IMR-90 (cell line): ENCODE measurements around the gene NTM. TPM values are rescaled to one million over a fixed set of nuclear protein-coding genes. Genes with fewer than 3 reads are reported as not detected.

Experiments used
- ATAC-seq: fragments of 200-7000 bp; cut with Tn5 transposase; 2 replicates; pipeline ENCODE4 v1.9.1; 2020; ENCODE audit warnings: low read depth, mild to moderate bottlenecking, moderate library complexity
- BruUV-seq: library from RNA; stranded (reverse); fragments of 400-500 nt; replicated peaks from 2 replicates; lab custom pipeline; 2021; lab: Mats Ljungman, UMichigan
- CTCF ChIA-PET: fragments of 300-600 bp; formaldehyde crosslinking; extraction: SDS; loops from one replicate; lab custom pipeline; 2021; ENCODE audit warnings: antibody characterized with exemption; lab: Yijun Ruan, JAX
- POLR2A ChIA-PET: fragments of 300-600 bp; sonication (Branson Sonifier 250); formaldehyde crosslinking; loops from one replicate; lab custom pipeline; 2022; ENCODE audit warnings: antibody characterized with exemption; ENCODE audit not compliant: unreplicated experiment; lab: Charles Lee
- DNase-seq: peaks from one replicate; pipeline ENCODE4 v3.0.0; 2013
- H2AFZ ChIP-seq: replicated peaks from 2 replicates; pipeline ENCODE3; 2013; ENCODE audit warnings: low read length, mild to moderate bottlenecking; ENCODE audit not compliant: poor library complexity
- H2AK5ac ChIP-seq: 2 replicates; pipeline ENCODE4 v1.6.1; 2013; ENCODE audit warnings: low read depth, low read length, inconsistent platforms
- H2AK9ac ChIP-seq: replicated peaks from 2 replicates; pipeline ENCODE3; 2013; ENCODE audit warnings: mild to moderate bottlenecking, low read depth, low read length, moderate library complexity; ENCODE audit not compliant: poor library complexity
- H2BK120ac ChIP-seq: 2 replicates; pipeline ENCODE4 v1.6.1; 2013; ENCODE audit warnings: low read depth, low read length, inconsistent platforms
- H2BK15ac ChIP-seq: 3 replicates; pipeline ENCODE4 v1.6.1; 2013; ENCODE audit warnings: low read depth, low read length, inconsistent platforms
- H2BK20ac ChIP-seq: 2 replicates; pipeline ENCODE4 v1.6.1; 2013; ENCODE audit warnings: low read depth, mild to moderate bottlenecking, inconsistent platforms, low read length, moderate library complexity
- H2BK5ac ChIP-seq: 2 replicates; pipeline ENCODE4 v1.6.1; 2013; ENCODE audit warnings: mild to moderate bottlenecking, low read depth, low read length, inconsistent platforms; ENCODE audit not compliant: poor library complexity, severe bottlenecking
- H3K14ac ChIP-seq: replicated peaks from 2 replicates; pipeline ENCODE4 v1.6.1; 2013; ENCODE audit warnings: low read depth, low read length, inconsistent platforms
- H3K18ac ChIP-seq: 2 replicates; pipeline ENCODE4 v1.6.1; 2013; ENCODE audit warnings: low read depth, low read length, control low read depth
- H3K23ac ChIP-seq: 2 replicates; pipeline ENCODE4 v1.6.1; 2013; ENCODE audit warnings: low read depth, low read length, inconsistent platforms
- H3K27ac ChIP-seq: 2 replicates; pipeline ENCODE4 v1.5.1; 2013; ENCODE audit warnings: mild to moderate bottlenecking, control low read depth, low read length; ENCODE audit not compliant: insufficient read depth
- H3K27me3 ChIP-seq: 2 replicates; pipeline ENCODE4 v1.6.1; 2013; ENCODE audit warnings: low read length; ENCODE audit not compliant: control insufficient read depth, insufficient read depth
- H3K36me3 ChIP-seq: 2 replicates; pipeline ENCODE4 v1.6.1; 2013; ENCODE audit warnings: low read length, mixed read lengths; ENCODE audit not compliant: control insufficient read depth, insufficient read depth
- H3K4ac ChIP-seq: 2 replicates; pipeline ENCODE4 v1.6.1; 2013; ENCODE audit warnings: low read depth, low read length, inconsistent platforms
- H3K4me1 ChIP-seq: 2 replicates; pipeline ENCODE4 v1.6.1; 2013; ENCODE audit warnings: low read length, mixed read lengths; ENCODE audit not compliant: control insufficient read depth, insufficient read depth
- H3K4me2 ChIP-seq: 2 replicates; pipeline ENCODE4 v1.6.1; 2013; ENCODE audit warnings: low read depth, mild to moderate bottlenecking, control low read depth, low read length, moderate library complexity
- H3K4me3 ChIP-seq: 2 replicates; pipeline ENCODE4 v1.5.1; 2013; ENCODE audit warnings: low read depth, mild to moderate bottlenecking, control low read depth, low read length, moderate library complexity; ENCODE audit not compliant: insufficient read depth
- H3K56ac ChIP-seq: 2 replicates; pipeline ENCODE4 v1.6.1; 2013; ENCODE audit warnings: low read length, inconsistent platforms; ENCODE audit not compliant: insufficient read depth; ENCODE audit errors: extremely low read depth
- H3K79me1 ChIP-seq, 2 experiments: 2 replicates each; pipeline ENCODE4 v1.6.1; 2013; ENCODE audit warnings: low read length in 2 of 2, inconsistent platforms in 1 of 2, low read depth in 1 of 2
- H3K9ac ChIP-seq: 2 replicates; pipeline ENCODE4 v1.6.1; 2013; ENCODE audit warnings: low read depth, low read length, control low read depth
- H3K9me1 ChIP-seq: 2 replicates; pipeline ENCODE4 v1.6.1; 2013; ENCODE audit warnings: low read length, inconsistent platforms; ENCODE audit not compliant: insufficient read depth
- H3K9me3 ChIP-seq: 2 replicates; pipeline ENCODE4 v1.6.1; 2013; ENCODE audit warnings: low read length; ENCODE audit not compliant: control insufficient read depth, insufficient read depth
- H4K20me1 ChIP-seq: 2 replicates; pipeline ENCODE4 v1.6.1; 2013; ENCODE audit warnings: low read length, inconsistent platforms; ENCODE audit not compliant: insufficient read depth
- H4K5ac ChIP-seq: 2 replicates; pipeline ENCODE4 v1.6.1; 2013; ENCODE audit warnings: mild to moderate bottlenecking, low read depth, low read length, control low read depth
- H4K8ac ChIP-seq, 2 experiments: 2 replicates each; pipeline ENCODE4 v1.6.1; 2013; ENCODE audit warnings: low read depth in 2 of 2, low read length in 2 of 2, control low read depth in 1 of 2, inconsistent platforms in 1 of 2
- H4K91ac ChIP-seq: 2 replicates; pipeline ENCODE4 v1.6.1; 2013; ENCODE audit warnings: low read depth, low read length, inconsistent platforms; ENCODE audit not compliant: insufficient read depth
- BHLHE40 ChIP-seq: fragments of 150-350 bp; IDR thresholded peaks from 2 replicates; pipeline ENCODE4 v1.6.1; 2016; ENCODE audit warnings: mild to moderate bottlenecking, low read depth, low read length
- CEBPB ChIP-seq: IDR thresholded peaks from 2 replicates; pipeline ENCODE4 v1.6.1; 2012; ENCODE audit warnings: low read depth, low read length, improper control_type of control experiment
- CHD1 ChIP-seq: IDR thresholded peaks from 2 replicates; pipeline ENCODE4 v1.6.1; 2012; ENCODE audit warnings: low read depth, low read length, improper control_type of control experiment
- CTCF ChIP-seq: conservative IDR thresholded peaks from 2 replicates; pipeline ENCODE4 v1.5.1; 2012; ENCODE audit warnings: mild to moderate bottlenecking, low read depth, low read length, improper control_type of control experiment
- ELK1 ChIP-seq: fragments of 150-350 bp; IDR thresholded peaks from 2 replicates; pipeline ENCODE4 v1.6.1; 2016; ENCODE audit warnings: low read depth, mild to moderate bottlenecking, low read length, moderate library complexity, borderline replicate concordance
- FOS ChIP-seq: fragments of 150-350 bp; IDR thresholded peaks from 2 replicates; pipeline ENCODE4 v1.6.1; 2016; ENCODE audit warnings: low read depth, low read length
- MAFK ChIP-seq: IDR thresholded peaks from 2 replicates; pipeline ENCODE4 v1.6.1; 2012; ENCODE audit warnings: low read depth, low read length, improper control_type of control experiment
- MAZ ChIP-seq: IDR thresholded peaks from 2 replicates; pipeline ENCODE4 v1.6.1; 2012; ENCODE audit warnings: low read depth, mild to moderate bottlenecking, low read length, improper control_type of control experiment, moderate library complexity, borderline replicate concordance
- MXI1 ChIP-seq: IDR thresholded peaks from 2 replicates; pipeline ENCODE4 v1.6.1; 2012; ENCODE audit warnings: low read depth, mild to moderate bottlenecking, low read length, moderate library complexity, borderline replicate concordance
- NFE2L2 ChIP-seq: fragments of 150-350 bp; IDR thresholded peaks from 2 replicates; pipeline ENCODE4 v1.6.1; 2016; ENCODE audit warnings: low read depth, mild to moderate bottlenecking, low read length
- POLR2A ChIP-seq: IDR thresholded peaks from 2 replicates; pipeline ENCODE4 v1.6.1; 2012; ENCODE audit warnings: mild to moderate bottlenecking, low read depth, low read length
- RAD21 ChIP-seq: IDR thresholded peaks from 2 replicates; pipeline ENCODE4 v1.6.1; 2012; ENCODE audit warnings: low read length, improper control_type of control experiment
- RCOR1 ChIP-seq: IDR thresholded peaks from 2 replicates; pipeline ENCODE4 v1.6.1; 2012; ENCODE audit warnings: mild to moderate bottlenecking, low read length, improper control_type of control experiment; ENCODE audit not compliant: insufficient replicate concordance
- RFX5 ChIP-seq: IDR thresholded peaks from 2 replicates; pipeline ENCODE4 v1.8.0; 2012; ENCODE audit warnings: low read depth, mild to moderate bottlenecking, low read length, moderate library complexity
- SMC3 ChIP-seq: fragments of 150-350 bp; IDR thresholded peaks from 2 replicates; pipeline ENCODE4 v1.6.1; 2016; ENCODE audit warnings: low read depth, mild to moderate bottlenecking, antibody characterized with exemption, low read length, moderate library complexity
- USF2 ChIP-seq: fragments of 150-350 bp; IDR thresholded peaks from 2 replicates; pipeline ENCODE4 v1.6.1; 2017; ENCODE audit warnings: mild to moderate bottlenecking, antibody characterized with exemption, low read length, low read depth
- WGBS, 2 experiments: methylation state at CpG; one replicate each; pipeline versions ENCODE4 v1.1.5 to v1.1.7; 2013; ENCODE audit warnings: missing lambda C conversion rate in 2 of 2; ENCODE audit not compliant: insufficient read length in 1 of 2; ENCODE audit errors: extremely low coverage in 2 of 2; 5-methylcytosine and 5-hydroxymethylcytosine counted together
- dilution Hi-C: fragments of 300-500 bp; cut with HindIII; formaldehyde crosslinking; loops from one replicate; pipeline ENCODE4 v1.14.3; 2018; ENCODE audit warnings: low sequenced_read_pairs; ENCODE audit not compliant: unreplicated experiment
- in situ Hi-C: fragments of 300-500 bp; cut with MboI; formaldehyde crosslinking; loops from 3 replicates; pipeline ENCODE4 v1.14.3; 2019; ENCODE audit warnings: low sequenced_read_pairs, inconsistent platforms, mixed read lengths
- intact Hi-C: fragments of 100-400 bp; cut with micrococcal nuclease; formaldehyde crosslinking; loops from 2 replicates; pipeline ENCODE4 v1.10.0; 2022
- polyA plus RNA-seq, 3 experiments: library from polyadenylated mRNA; depleted of rRNA; stranded (reverse); fragments of >200 nt; gene quantifications; 2 replicates each; pipeline ENCODE4 v1.2.3, GENCODE V29; 2012; ENCODE audit warnings: low replicate concordance in 1 of 3
- total RNA-seq: library from RNA; depleted of rRNA; stranded (reverse); fragments of >200 nt; gene quantifications from 2 replicates; pipeline ENCODE4 v1.2.3, GENCODE V29; 2012

NTM gene
- total and polyA plus RNA-seq, 2 of the 4 experiments (the other 2 are of a cell fraction) = 19.5 to 25.5 TPM

GRCh38 chr11:131922220-131922619 lies 551.8 kb downstream of the NTM start:
- no peak overlapping the region for H3K56ac ChIP-seq
- no peaks in the 10 kb centered on the region for H3K36me3 ChIP-seq
- H3K23ac ChIP-seq = no peak overlapping the region
- H2BK120ac ChIP-seq = 0 out of 2 replicates have a peak overlapping the region, but pooled peaks have one; percentile 39
- no peak overlapping the region for H2BK15ac ChIP-seq
- peaks cover 37% of the 10 kb centered on the region for H3K9me1 ChIP-seq
- no TSS peak for BruUV-seq
- ChIA-PET CTCF (interaction anchor here (1.2 kb wide), 1 partner anchor 9 kb away, joined by 3 read pairs; no protein-coding TSS in a partner anchor), POLR2A (no interaction called here)
- H2AFZ ChIP-seq = no peak overlapping the region
- dilution Hi-C loops (no loop called here), in situ Hi-C loops (no loop called here), intact Hi-C loops (no loop called here)
- H4K8ac ChIP-seq = no peak overlapping the region
- peak overlapping the region; percentile 78 for H2AK5ac ChIP-seq
- H4K91ac ChIP-seq = peak overlapping the region; percentile 23; the same call in 1 of the 2 replicates
- TF ChIP-seq POLR2A (no peak), ELK1 (no peak), MAZ (no peak), RAD21 (no peak), FOS (no peak), MXI1 (no peak), USF2 (no peak), BHLHE40 (no peak), RFX5 (no peak), CTCF (no peak), NFE2L2 (no peak), CHD1 (no peak), SMC3 (no peak), RCOR1 (no peak), CEBPB (no peak), MAFK (no peak)
- no peak overlapping the region for H3K9ac ChIP-seq
- H4K5ac ChIP-seq = no peak overlapping the region
- no peaks in the 10 kb centered on the region for H3K9me3 ChIP-seq
- peaks cover 27 to 65% of the 10 kb centered on the region in 2 experiments for H3K79me1 ChIP-seq
- no peak overlapping the region for H3K4me3 ChIP-seq
- DNase-seq (no peak), ATAC-seq (no peak)
- WGBS, 2 experiments = 94% methylated on average over 6 of the region's 6 CpGs; no CpG with 5 or more reads in 1 of the 2 experiments
- no peak overlapping the region for H3K14ac ChIP-seq
- H2AK9ac ChIP-seq = no peak overlapping the region
- no peak overlapping the region for H3K27ac ChIP-seq
- H3K18ac ChIP-seq = no peak overlapping the region
- H4K20me1 ChIP-seq = no peaks in the 10 kb centered on the region
- H3K4ac ChIP-seq = peak overlapping the region; percentile 31
- H3K4me1 ChIP-seq = peaks cover 7% of the 10 kb centered on the region
- H3K27me3 ChIP-seq = no peaks in the 10 kb centered on the region
- peak overlapping the region; percentile 52; the same call in 1 of the 2 replicates for H2BK20ac ChIP-seq
- H2BK5ac ChIP-seq = no peak overlapping the region
- no peak overlapping the region for H3K4me2 ChIP-seq
